ENCODE results near the gene ABHD2. TPM values are rescaled to one million over a fixed set of nuclear protein-coding genes. Genes with fewer than 3 reads are reported as not detected.

Gene ABHD2
- total and polyA plus RNA-seq, 9 of the 15 experiments (the other 6 are each of a cell fraction or from before 2014, with no cell fraction given): 16.9 to 99.8 (median 47.5) TPM

- TF ChIP-seq SAP30 (IDR thresholded peaks at IDR 0.05; ENCODE audit: borderline replicate concordance, insufficient read depth, low read depth, low read length, poor library complexity, severe bottlenecking): no peak
- TF ChIP-seq ZNF324 (CRISPR knock-in tag; IDR thresholded peaks at IDR 0.05): no peak
- TF ChIP-seq ZNF444 (CRISPR knock-in tag; IDR thresholded peaks at IDR 0.05): no peak
- no peak for TF ChIP-seq NFATC3 (IDR thresholded peaks at IDR 0.05)
- peak; percentile 68; the same call in 1 of the 2 replicates for TF ChIP-seq BACH1 (tag; IDR thresholded peaks at IDR 0.05)
- TF ChIP-seq, protein P1, sequence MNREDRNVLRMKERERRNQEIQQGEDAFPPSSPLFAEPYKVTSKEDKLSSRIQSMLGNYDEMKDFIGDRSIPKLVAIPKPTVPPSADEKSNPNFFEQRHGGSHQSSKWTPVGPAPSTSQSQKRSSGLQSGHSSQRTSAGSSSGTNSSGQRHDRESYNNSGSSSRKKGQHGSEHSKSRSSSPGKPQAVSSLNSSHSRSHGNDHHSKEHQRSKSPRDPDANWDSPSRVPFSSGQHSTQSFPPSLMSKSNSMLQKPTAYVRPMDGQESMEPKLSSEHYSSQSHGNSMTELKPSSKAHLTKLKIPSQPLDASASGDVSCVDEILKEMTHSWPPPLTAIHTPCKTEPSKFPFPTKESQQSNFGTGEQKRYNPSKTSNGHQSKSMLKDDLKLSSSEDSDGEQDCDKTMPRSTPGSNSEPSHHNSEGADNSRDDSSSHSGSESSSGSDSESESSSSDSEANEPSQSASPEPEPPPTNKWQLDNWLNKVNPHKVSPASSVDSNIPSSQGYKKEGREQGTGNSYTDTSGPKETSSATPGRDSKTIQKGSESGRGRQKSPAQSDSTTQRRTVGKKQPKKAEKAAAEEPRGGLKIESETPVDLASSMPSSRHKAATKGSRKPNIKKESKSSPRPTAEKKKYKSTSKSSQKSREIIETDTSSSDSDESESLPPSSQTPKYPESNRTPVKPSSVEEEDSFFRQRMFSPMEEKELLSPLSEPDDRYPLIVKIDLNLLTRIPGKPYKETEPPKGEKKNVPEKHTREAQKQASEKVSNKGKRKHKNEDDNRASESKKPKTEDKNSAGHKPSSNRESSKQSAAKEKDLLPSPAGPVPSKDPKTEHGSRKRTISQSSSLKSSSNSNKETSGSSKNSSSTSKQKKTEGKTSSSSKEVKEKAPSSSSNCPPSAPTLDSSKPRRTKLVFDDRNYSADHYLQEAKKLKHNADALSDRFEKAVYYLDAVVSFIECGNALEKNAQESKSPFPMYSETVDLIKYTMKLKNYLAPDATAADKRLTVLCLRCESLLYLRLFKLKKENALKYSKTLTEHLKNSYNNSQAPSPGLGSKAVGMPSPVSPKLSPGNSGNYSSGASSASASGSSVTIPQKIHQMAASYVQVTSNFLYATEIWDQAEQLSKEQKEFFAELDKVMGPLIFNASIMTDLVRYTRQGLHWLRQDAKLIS (CRISPR knock-in tag; IDR thresholded peaks at IDR 0.05): no peak
- no peak for TF ChIP-seq ZBTB8A (IDR thresholded peaks at IDR 0.05; ENCODE audit: partially characterized antibody)
- 0 out of 4 replicates have a peak, but pooled peaks of 1 of the 2 experiments have one; percentile 42 for TF ChIP-seq MNT (conservative IDR thresholded peaks at IDR 0.05)
- TF ChIP-seq, protein P2, sequence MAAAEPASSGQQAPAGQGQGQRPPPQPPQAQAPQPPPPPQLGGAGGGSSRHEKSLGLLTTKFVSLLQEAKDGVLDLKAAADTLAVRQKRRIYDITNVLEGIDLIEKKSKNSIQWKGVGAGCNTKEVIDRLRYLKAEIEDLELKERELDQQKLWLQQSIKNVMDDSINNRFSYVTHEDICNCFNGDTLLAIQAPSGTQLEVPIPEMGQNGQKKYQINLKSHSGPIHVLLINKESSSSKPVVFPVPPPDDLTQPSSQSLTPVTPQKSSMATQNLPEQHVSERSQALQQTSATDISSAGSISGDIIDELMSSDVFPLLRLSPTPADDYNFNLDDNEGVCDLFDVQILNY (CRISPR knock-in tag; IDR thresholded peaks at IDR 0.05): no peak
- TF ChIP-seq ARID1B (IDR thresholded peaks at IDR 0.05): peak; percentile 34; the same call in 1 of the 2 replicates
- TF ChIP-seq ARNT (IDR thresholded peaks at IDR 0.05): no peak
- no peak for TF ChIP-seq MIER1 (IDR thresholded peaks at IDR 0.05; ENCODE audit: low read depth)
- no peak for TF ChIP-seq RAD21 (CRISPR knock-in tag; conservative IDR thresholded peaks at IDR 0.05 in 1 of 2, IDR thresholded peaks at IDR 0.05 in 1 of 2)
- no peak for TF ChIP-seq BRF2 (IDR thresholded peaks at IDR 0.05; ENCODE audit: borderline replicate concordance, insufficient read depth, insufficient read length)
- TF ChIP-seq SMC3 (conservative IDR thresholded peaks at IDR 0.05; ENCODE audit: insufficient read depth, low read depth, low read length): no peak
- TF ChIP-seq PRPF4 (IDR thresholded peaks at IDR 0.05; ENCODE audit: insufficient read depth, low read depth, low read length, poor library complexity, severe bottlenecking): no peak
- TF ChIP-seq POLR2AphosphoS2 (IDR thresholded peaks at IDR 0.05; ENCODE audit: low read length): no peak
- no peak for TF ChIP-seq ZNF3 (CRISPR knock-in tag; IDR thresholded peaks at IDR 0.05)
- TF ChIP-seq KLF10 (CRISPR knock-in tag; IDR thresholded peaks at IDR 0.05): no peak
- TF ChIP-seq EP300 (IDR thresholded peaks at IDR 0.05; ENCODE audit: low read length): no peak
These were observed 2.8 kb downstream of the ABHD2 start (continued) for GRCh38 chr15:89090791-89091626.
